Measurements from ENCODE around the gene CABLES2. TPM values are rescaled to one million over a fixed set of nuclear protein-coding genes. Genes with fewer than 3 reads are reported as not detected.
A peak's percentile ranks its signal among the peaks of the same experiment; 100 is the strongest.

The CABLES2 gene
- total and polyA plus RNA-seq, 8 donors, result 1.4 to 2.9 (median 1.9) TPM

GRCh38 chr20:62354031-62354808 lies 52.9 kb downstream of the CABLES2 start:
- TF ChIP-seq, protein P1, sequence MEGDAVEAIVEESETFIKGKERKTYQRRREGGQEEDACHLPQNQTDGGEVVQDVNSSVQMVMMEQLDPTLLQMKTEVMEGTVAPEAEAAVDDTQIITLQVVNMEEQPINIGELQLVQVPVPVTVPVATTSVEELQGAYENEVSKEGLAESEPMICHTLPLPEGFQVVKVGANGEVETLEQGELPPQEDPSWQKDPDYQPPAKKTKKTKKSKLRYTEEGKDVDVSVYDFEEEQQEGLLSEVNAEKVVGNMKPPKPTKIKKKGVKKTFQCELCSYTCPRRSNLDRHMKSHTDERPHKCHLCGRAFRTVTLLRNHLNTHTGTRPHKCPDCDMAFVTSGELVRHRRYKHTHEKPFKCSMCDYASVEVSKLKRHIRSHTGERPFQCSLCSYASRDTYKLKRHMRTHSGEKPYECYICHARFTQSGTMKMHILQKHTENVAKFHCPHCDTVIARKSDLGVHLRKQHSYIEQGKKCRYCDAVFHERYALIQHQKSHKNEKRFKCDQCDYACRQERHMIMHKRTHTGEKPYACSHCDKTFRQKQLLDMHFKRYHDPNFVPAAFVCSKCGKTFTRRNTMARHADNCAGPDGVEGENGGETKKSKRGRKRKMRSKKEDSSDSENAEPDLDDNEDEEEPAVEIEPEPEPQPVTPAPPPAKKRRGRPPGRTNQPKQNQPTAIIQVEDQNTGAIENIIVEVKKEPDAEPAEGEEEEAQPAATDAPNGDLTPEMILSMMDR (IDR thresholded peaks at IDR 0.05), result no peak
- FAIRE-seq (no peak), DNase-seq (peak in 2 of 6 donors; percentile 28 to 67), ATAC-seq (no peak)
- peak overlapping the region in 1 of 4 donors; percentile 62 for H3K27ac ChIP-seq
- intact Hi-C loops (cut with DNase I), result no loop called here
- H3K4me1 ChIP-seq, result peaks cover 0 to 13% (median 3%) of the 10 kb centered on the region in 3 donors
- H3K27me3 ChIP-seq, result no peaks in the 10 kb centered on the region
- H3K36me3 ChIP-seq, result peaks cover 0 to 11% (median 6%) of the 10 kb centered on the region in 3 donors
- 86 to 88% methylated on average over 14 of the region's 14 CpGs for WGBS, 2 donors
- H3K4me3 ChIP-seq, result no peak overlapping the region
- no peaks in the 10 kb centered on the region for H3K9me3 ChIP-seq

GRCh38 chr20:62353289-62354030 lies 53.6 kb downstream of the CABLES2 start:
- intact Hi-C loops (cut with DNase I), result no loop called here
- H3K36me3 ChIP-seq, result peaks cover 0 to 11% (median 6%) of the 10 kb centered on the region in 3 donors
- peaks cover 0 to 13% (median 3%) of the 10 kb centered on the region in 3 donors for H3K4me1 ChIP-seq
- no peak overlapping the region for H3K27ac ChIP-seq
- DNase-seq (peak in 1 of 6 donors; percentile 72), ATAC-seq (no peak), FAIRE-seq (no peak)
- no peaks in the 10 kb centered on the region for H3K27me3 ChIP-seq
- no peaks in the 10 kb centered on the region for H3K9me3 ChIP-seq
- WGBS, 2 donors, result 92 to 94% methylated on average over 15 to 16 of the region's 16 CpGs
- H3K4me3 ChIP-seq, result no peak overlapping the region
- TF ChIP-seq, protein P1 (IDR thresholded peaks at IDR 0.05), result no peak

DNA sequence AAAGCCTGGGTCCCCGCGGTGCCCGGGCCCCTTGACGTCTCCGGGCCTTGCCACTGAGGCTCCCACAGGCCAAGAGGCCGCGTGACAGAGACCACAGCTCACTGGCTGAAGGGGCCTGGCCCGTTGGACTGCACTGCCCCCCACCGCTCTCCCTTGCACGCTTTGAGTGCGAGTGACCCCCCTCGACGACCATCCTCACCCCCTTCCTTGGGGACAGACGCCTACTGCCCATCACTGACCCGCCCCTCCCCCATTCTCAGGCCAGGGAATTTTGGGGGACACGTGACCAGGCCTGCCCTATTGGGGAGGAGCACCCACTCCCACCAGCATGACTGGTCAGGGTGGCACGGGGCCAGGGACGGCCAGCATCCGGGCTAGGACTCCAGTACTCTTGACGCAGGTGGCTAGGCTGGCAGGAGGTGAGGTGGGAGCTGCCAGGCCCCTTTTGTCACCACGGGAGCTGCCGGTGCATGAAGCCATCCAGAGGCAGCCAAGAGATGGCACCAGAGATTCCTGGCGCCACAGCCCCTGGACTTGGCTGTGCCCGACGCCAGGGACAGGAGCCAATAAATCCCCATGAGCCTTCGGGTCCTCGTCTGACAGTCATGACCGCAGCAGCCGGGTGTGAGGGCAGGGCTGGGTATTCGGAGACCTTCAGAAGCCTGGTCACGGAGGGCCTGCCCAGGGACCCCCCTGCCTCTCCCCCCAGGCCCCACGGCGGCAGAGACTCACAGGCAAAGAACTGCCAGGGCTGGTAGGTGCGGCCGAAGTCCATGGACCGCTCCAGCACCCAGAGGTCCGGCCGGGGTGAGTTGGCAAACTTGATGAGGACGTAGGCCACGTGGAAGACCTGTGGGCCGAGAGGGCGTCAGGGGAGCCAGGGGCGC lies 54.4 kb downstream of the CABLES2 start:
- FAIRE-seq (no peak), DNase-seq (peak in 2 of 6 donors; percentile 66 to 86), ATAC-seq (peak in 3 of 4 donors; percentile 22 to 37 (median 28))
- TF ChIP-seq, protein P1 (IDR thresholded peaks at IDR 0.05), result no peak
- H3K4me3 ChIP-seq, result no peak overlapping the region
- no peaks in the 10 kb centered on the region for H3K27me3 ChIP-seq
- H3K27ac ChIP-seq, result no peak overlapping the region
- H3K36me3 ChIP-seq, result peaks cover 0 to 11% (median 6%) of the 10 kb centered on the region in 3 donors
- WGBS, 2 donors, result 79% methylated on average over 40 to 43 of the region's 43 CpGs
- peaks cover 0 to 9% (median 3%) of the 10 kb centered on the region in 3 donors for H3K4me1 ChIP-seq
- intact Hi-C loops (cut with DNase I), result no loop called here
- H3K9me3 ChIP-seq, result no peaks in the 10 kb centered on the region

- ATAC-seq (no peak), DNase-seq (peak in 2 of 6 donors; percentile 40 to 72), FAIRE-seq (no peak)
- TF ChIP-seq, protein P1 (IDR thresholded peaks at IDR 0.05), result no peak
- Histone ChIP-seq H3K4me3 (no peak overlapping the region), H3K4me1 (peaks cover 0 to 9% (median 3%) of the 10 kb centered on the region in 3 donors), H3K27me3 (no peaks in the 10 kb centered on the region), H3K9me3 (no peaks in the 10 kb centered on the region), H3K36me3 (peaks cover 0 to 11% (median 6%) of the 10 kb centered on the region in 3 donors), H3K27ac (no peak overlapping the region)
- intact Hi-C loops (cut with DNase I), result no loop called here
- 91% methylated on average over 57 to 60 of the region's 60 CpGs for WGBS, 2 donors
Measured at GRCh38 chr20:62351469-62352401, 55.4 kb downstream of the CABLES2 start.

All from pancreas (tissue), 10 donors.